ENCODE results near the gene STOX2. TPM values are rescaled to one million over a fixed set of nuclear protein-coding genes. Genes with fewer than 3 reads are reported as not detected.

Gene STOX2
- total and polyA plus RNA-seq, 2 of the 8 experiments (the other 6 are each of a cell fraction or from before 2014, with no cell fraction given): 5.5 to 20.0 TPM

- no peak overlapping the region for H3K18ac ChIP-seq (ENCODE audit: extremely low read depth, low read length)
- H3K9ac ChIP-seq (replicated peaks in 1 of 4; ENCODE audit: extremely low read depth in 1 of 4, low read depth in 3 of 4, low read length in 3 of 4): no peak overlapping the region
- 97% methylated on average over 9 of the region's 9 CpGs; no CpG with 5 or more reads in 1 of the 2 experiments for WGBS, 2 experiments (ENCODE audit: extremely low coverage in 1 of 2, insufficient coverage in 1 of 2, insufficient read length in 1 of 2, insufficient replicate concordance in 2 of 2, low coverage in 1 of 2, low lambda C conversion rate in 2 of 2, missing lambda C conversion rate in 1 of 2)
- H3K4ac ChIP-seq (replicated peaks; ENCODE audit: insufficient read length, low read depth, low read length): no peak overlapping the region
- H3K9me3 ChIP-seq (ENCODE audit: insufficient read depth in 2 of 2, low read depth in 1 of 2, low read length in 1 of 2): no peaks in the 10 kb centered on the region
- no peaks in the 10 kb centered on the region for H4K20me1 ChIP-seq (replicated peaks in 1 of 2; ENCODE audit: control insufficient read depth in 1 of 2, insufficient read depth in 2 of 2, low read length in 2 of 2)
- no peaks in the 10 kb centered on the region for H3K79me2 ChIP-seq (ENCODE audit: control insufficient read depth in 1 of 2, insufficient read depth in 2 of 2, low read length in 2 of 2)
- H3K79me1 ChIP-seq (ENCODE audit: low read depth, low read length): no peaks in the 10 kb centered on the region
- POLR2A ChIA-PET (ENCODE audit: partially characterized antibody): no interaction called here
- H3K23ac ChIP-seq (ENCODE audit: insufficient read length): no peak overlapping the region
- no peaks in the 10 kb centered on the region for H3K23me2 ChIP-seq (ENCODE audit: low read depth, low read length)
- H2AFZ ChIP-seq (ENCODE audit: low read length): no peak overlapping the region
- H2BK120ac ChIP-seq (replicated peaks; ENCODE audit: low read depth, low read length): no peak overlapping the region
- no peak overlapping the region for H4K5ac ChIP-seq (ENCODE audit: insufficient read length, low read depth, low read length)
- CTCF ChIA-PET (ENCODE audit: partially characterized antibody): no interaction called here
- H3K4me2 ChIP-seq (ENCODE audit: insufficient read depth in 1 of 2, low read depth in 2 of 2, low read length in 2 of 2): no peak overlapping the region
- H2BK5ac ChIP-seq (ENCODE audit: low read depth, low read length): no peak overlapping the region
- no peak overlapping the region for H3K56ac ChIP-seq (replicated peaks; ENCODE audit: insufficient read length, low read depth, low read length)
- no peak overlapping the region for H2BK20ac ChIP-seq (ENCODE audit: low read length)
- H4K91ac ChIP-seq (replicated peaks; ENCODE audit: insufficient read length, low read length): no peak overlapping the region
- H3K14ac ChIP-seq (ENCODE audit: insufficient read length): no peak overlapping the region
- DNase-seq (ENCODE audit: low read depth in 1 of 2, low spot score in 2 of 2) (no peak), FAIRE-seq (no peak)
- no peak overlapping the region for H2BK12ac ChIP-seq (ENCODE audit: low read depth, low read length)
- no peaks in the 10 kb centered on the region for H3K36me3 ChIP-seq (ENCODE audit: control insufficient read depth in 2 of 4, insufficient read depth in 4 of 4, low read length in 3 of 4)
- H3K27ac ChIP-seq (ENCODE audit: low read depth, low read length): no peak overlapping the region
- peaks cover 0 to 5% (median 0%) of the 10 kb centered on the region in 4 experiments; a peak in 1 of 7 replicates for H3K4me1 ChIP-seq (replicated peaks in 1 of 4; ENCODE audit: control insufficient read depth in 3 of 4, insufficient read depth in 4 of 4, low read length in 3 of 4)
- H3K27me3 ChIP-seq (replicated peaks in 1 of 4; ENCODE audit: control insufficient read depth in 3 of 4, extremely low read depth in 1 of 4, insufficient read depth in 3 of 4, low read length in 3 of 4): peaks cover 0 to 1% (median 0%) of the 10 kb centered on the region in 4 experiments; a peak in 1 of 7 replicates
- H4K8ac ChIP-seq (ENCODE audit: extremely low read depth, insufficient read depth, low read length): no peak overlapping the region
- H3K4me3 ChIP-seq (ENCODE audit: extremely low read depth in 1 of 4, insufficient read depth in 2 of 4, low read depth in 3 of 4, low read length in 4 of 4): no peak overlapping the region
- H2AK5ac ChIP-seq (ENCODE audit: low read depth, low read length): no peak overlapping the region
- H2BK15ac ChIP-seq (ENCODE audit: low read length): no peak overlapping the region
- TF ChIP-seq SIRT6 (IDR thresholded peaks at IDR 0.05; ENCODE audit: low read length) (no peak), KDM4A (IDR thresholded peaks at IDR 0.05; ENCODE audit: low read depth, low read length, severe bottlenecking) (no peak), SIX5 (IDR thresholded peaks at IDR 0.05; ENCODE audit: low read depth, low read length) (no peak), KDM1A (IDR thresholded peaks at IDR 0.05; ENCODE audit: borderline replicate concordance, low read length) (no peak), CREB1 (IDR thresholded peaks at IDR 0.05) (no peak), SAP30 (IDR thresholded peaks at IDR 0.05; ENCODE audit: insufficient read depth, insufficient replicate concordance, low read length) (no peak), SP2 (IDR thresholded peaks at IDR 0.05; ENCODE audit: low read length) (no peak), CTBP2 (IDR thresholded peaks at IDR 0.05; ENCODE audit: borderline replicate concordance, insufficient read depth, insufficient read length, low read length) (no peak), CEBPB (IDR thresholded peaks at IDR 0.05; ENCODE audit: low read depth, low read length) (no peak), ATF3 (IDR thresholded peaks at IDR 0.05; ENCODE audit: insufficient read depth, low read depth, low read length) (no peak), TAF7 (optimal IDR thresholded peaks at IDR 0.05; ENCODE audit: borderline replicate concordance, low read depth, low read length) (no peak), SRF (IDR thresholded peaks at IDR 0.05; ENCODE audit: low read depth, low read length) (no peak)
Observed at GRCh38 chr4:184022679-184023383, 117.7 kb downstream of the STOX2 start.
